G401 (cell line): ENCODE measurements around the gene MLH1. TPM values are rescaled to one million over a fixed set of nuclear protein-coding genes. Genes with fewer than 3 reads are reported as not detected.
A peak's percentile ranks its signal among the peaks of the same experiment; 100 is the strongest.
"Not testable (repeated sequence)": the region's sequence is repeated elsewhere in the genome, so short reads cannot be mapped to it uniquely, and the experiment has no call there.

ENCODE experiments used
- DNase-seq: peaks from one replicate; pipeline ENCODE4 v3.0.0-alpha.2; 2015; ENCODE audit warnings: low spot score
- in situ Hi-C: cut with HindIII; loops from 2 replicates; pipeline ENCODE4 v1.10.0; 2016; ENCODE audit warnings: low sequenced_read_pairs, mixed read lengths
- total RNA-seq: library from RNA; depleted of rRNA; stranded (reverse); fragments of >200 nt; shearing (Covaris generic); gene quantifications from 2 replicates; pipeline ENCODE4 v1.2.3, GENCODE V29; 2014; rRNA removed

The MLH1 gene
- total RNA-seq = 82.5 and 84.7 TPM in 2 replicates

- in situ Hi-C loops = no loop called here
Observed at GRCh38 chr3:36993326-36994283, at the start of gene MLH1. Gene MLH1, plus strand, starts transcription at chr3:36993518. Its CDS starts 30 bp downstream, at chr3:36993548.

GRCh38 chr3:36943601-36944000 is 49.7 kb upstream of the MLH1 start:
- no peak for DNase-seq

More at GRCh38 chr3:36993326-36994283, at the start of gene MLH1:
- peak; percentile 92 for DNase-seq

GRCh38 chr3:36944012-36944640 is 49.2 kb upstream of the MLH1 start:
- peak; percentile 77 for DNase-seq

More at GRCh38 chr3:36943601-36944000, 49.7 kb upstream of the MLH1 start:
- in situ Hi-C loops = no loop called here

GRCh38 chr3:36944641-36945270 is 48.6 kb upstream of the MLH1 start, which contains the start of gene TRANK1:
Gene TRANK1, minus strand, starts transcription at chr3:36945054. Its CDS starts 245 bp downstream, at chr3:36944809.
- peak; percentile 81 for DNase-seq

More at GRCh38 chr3:36944012-36944640, 49.2 kb upstream of the MLH1 start:
- in situ Hi-C loops = no loop called here

GRCh38 chr3:36945333-36945980 is 47.9 kb upstream of the MLH1 start:
- in situ Hi-C loops = no loop called here
- no peak for DNase-seq

More at GRCh38 chr3:36944641-36945270, 48.6 kb upstream of the MLH1 start, which contains the start of gene TRANK1:
- in situ Hi-C loops = no loop called here

GRCh38 chr3:36947814-36948213 is 45.5 kb upstream of the MLH1 start:
- DNase-seq, in situ Hi-C loops: not testable (repeated sequence)

GRCh38 chr3:36954452-36955134 is 38.7 kb upstream of the MLH1 start:
- in situ Hi-C loops = no loop called here

GRCh38 chr3:36956155-36956554 is 37.2 kb upstream of the MLH1 start:
- in situ Hi-C loops = no loop called here
- no peak for DNase-seq

More at GRCh38 chr3:36954452-36955134, 38.7 kb upstream of the MLH1 start:
- no peak for DNase-seq

GRCh38 chr3:36957063-36957462 is 36.3 kb upstream of the MLH1 start:
- DNase-seq = no peak

GRCh38 chr3:36957862-36958686 is 35.2 kb upstream of the MLH1 start:
- in situ Hi-C loops = no loop called here
- DNase-seq = no peak

More at GRCh38 chr3:36957063-36957462, 36.3 kb upstream of the MLH1 start:
- in situ Hi-C loops = no loop called here

GRCh38 chr3:36959821-36960220 is 33.5 kb upstream of the MLH1 start:
- in situ Hi-C loops = no loop called here
- no peak for DNase-seq

GRCh38 chr3:36960502-36960901 is 32.8 kb upstream of the MLH1 start:
- in situ Hi-C loops = no loop called here
- no peak for DNase-seq

- DNase-seq = not testable (repeated sequence)
Observed at GRCh38 chr3:36963008-36963407, 30.3 kb upstream of the MLH1 start.

GRCh38 chr3:36964331-36964730 is 29.0 kb upstream of the MLH1 start:
- DNase-seq = no peak
- in situ Hi-C loops = no loop called here

More at GRCh38 chr3:36963008-36963407, 30.3 kb upstream of the MLH1 start:
- in situ Hi-C loops = not testable (repeated sequence)

GRCh38 chr3:36964817-36965216 is 28.5 kb upstream of the MLH1 start:
- DNase-seq = no peak
- in situ Hi-C loops = no loop called here

- in situ Hi-C loops = no loop called here
- DNase-seq = no peak
Observed at GRCh38 chr3:36965440-36965839, 27.9 kb upstream of the MLH1 start.

- no peak for DNase-seq
- in situ Hi-C loops = no loop called here
Observed at GRCh38 chr3:36969085-36969484, 24.2 kb upstream of the MLH1 start.
